Caco-2 (cell line): ENCODE data around the gene MYL2. TPM values are rescaled to one million over a fixed set of nuclear protein-coding genes. Genes with fewer than 3 reads are reported as not detected.

ENCODE experiments used
- Bru-seq: library from RNA; stranded (reverse); fragments of 400-500 nt; gene quantifications from one replicate; lab custom pipeline; 2021; lab: Mats Ljungman, UMichigan
- BruChase-seq, 2 experiments: library from RNA; stranded (reverse); fragments of 400-500 nt; gene quantifications; one replicate each; lab custom pipeline; 2021; lab: Mats Ljungman, UMichigan
- BruUV-seq: library from RNA; stranded (reverse); fragments of 400-500 nt; replicated peaks from 2 replicates; lab custom pipeline; 2021; lab: Mats Ljungman, UMichigan
- CTCF ChIA-PET: fragments of 300-600 bp; sonication (Branson Sonifier 250); formaldehyde crosslinking; loops from one replicate; lab custom pipeline; 2022; ENCODE audit warnings: antibody characterized with exemption; lab: Charles Lee
- POLR2A ChIA-PET: fragments of 300-600 bp; sonication (Branson Sonifier 250); formaldehyde crosslinking; loops from one replicate; lab custom pipeline; 2022; ENCODE audit warnings: antibody characterized with exemption; lab: Charles Lee
- DNase-seq, 2 experiments: peaks; one replicate each; pipeline versions ENCODE4 v3.0.0 to v3.0.0-alpha.2; 2020 to 2022
- H3K27me3 ChIP-seq: replicated peaks from 2 replicates; pipeline ENCODE4 v1.6.0; 2011; ENCODE audit warnings: low read length; ENCODE audit not compliant: control insufficient read depth, insufficient read depth
- H3K36me3 ChIP-seq: 2 replicates; pipeline ENCODE4 v1.5.1; 2011; ENCODE audit warnings: low read length; ENCODE audit not compliant: control insufficient read depth, insufficient read depth
- H3K4me1 ChIP-seq: fragments of 250-450 bp; sonication (Bioruptor Pico); 2 replicates; pipeline ENCODE4 v1.5.1; 2020; ENCODE audit warnings: mild to moderate bottlenecking
- H3K4me3 ChIP-seq: 2 replicates; pipeline ENCODE4 v1.5.1; 2011; ENCODE audit warnings: low read depth, mild to moderate bottlenecking, control low read depth, low read length
- H3K9me3 ChIP-seq: fragments of 250-450 bp; sonication (Bioruptor Pico); 2 replicates; pipeline ENCODE4 v1.5.1; 2020; ENCODE audit warnings: mild to moderate bottlenecking, moderate library complexity
- H3K27ac Mint-ChIP-seq: one replicate; pipeline ENCODE4 v1.8.0; 2022; ENCODE audit warnings: mixed read lengths; ENCODE audit not compliant: unreplicated experiment
- H3K27me3 Mint-ChIP-seq: one replicate; pipeline ENCODE4 v1.8.0; 2022; ENCODE audit warnings: mixed read lengths; ENCODE audit not compliant: insufficient read depth, unreplicated experiment
- H3K36me3 Mint-ChIP-seq: one replicate; pipeline ENCODE4 v1.8.0; 2022; ENCODE audit warnings: mild to moderate bottlenecking, mixed read lengths; ENCODE audit not compliant: insufficient read depth, unreplicated experiment
- H3K4me1 Mint-ChIP-seq: one replicate; pipeline ENCODE4 v1.8.0; 2022; ENCODE audit warnings: low read depth, mixed read lengths; ENCODE audit not compliant: unreplicated experiment
- H3K4me3 Mint-ChIP-seq: one replicate; pipeline ENCODE4 v1.8.0; 2022; ENCODE audit warnings: mild to moderate bottlenecking, moderate library complexity, mixed read lengths; ENCODE audit not compliant: unreplicated experiment
- H3K9me3 Mint-ChIP-seq: one replicate; pipeline ENCODE4 v1.8.0; 2022; ENCODE audit warnings: mixed read lengths; ENCODE audit not compliant: unreplicated experiment
- CTCF ChIP-seq, 2 experiments: fragments of 200-600 bp in 1 of 2; IDR thresholded peaks; 1 replicate in 1 of 2; 2 replicates in 1 of 2; pipeline versions ENCODE4 v1.5.1 to v1.8.0; 2011 to 2022; ENCODE audit warnings: antibody characterized with exemption in 1 of 2, control low read depth in 1 of 2, inconsistent platforms in 1 of 2, low read depth in 1 of 2, low read length in 1 of 2, mild to moderate bottlenecking in 1 of 2, moderate library complexity in 1 of 2; ENCODE audit not compliant: insufficient read depth in 1 of 2, severe bottlenecking in 1 of 2, unreplicated experiment in 1 of 2
- intact Hi-C: fragments of 100-400 bp; cut with micrococcal nuclease; formaldehyde crosslinking; loops from one replicate; pipeline ENCODE4 v1.10.0; 2022; ENCODE audit not compliant: unreplicated experiment
- long read RNA-seq: library from polyadenylated mRNA; stranded (forward); transcript quantifications from one replicate; pipeline ENCODE4 v2.0.0, GENCODE V29; 2022
- total RNA-seq: library from RNA; stranded (reverse); gene quantifications from 2 replicates; pipeline ENCODE4 v1.2.3, GENCODE V29; 2022

The MYL2 gene
- total RNA-seq (not detected in 2 replicates), Bru-seq, nascent RNA (not detected), BruChase-seq, experiment 1, labeled RNA remaining after a 2-hour chase (not detected), BruChase-seq, experiment 2, labeled RNA remaining after a 6-hour chase (not detected)
- long read RNA-seq: 0 reads

- intact Hi-C loops: no loop called here
- Histone ChIP-seq H3K4me3 (no peak within 1 kb of the TSS), H3K4me1 (peaks cover 4% of the 10 kb centered on the region; the same call in 1 of the 2 replicates), H3K9me3 (no peaks in the 10 kb centered on the region), H3K36me3 (no peaks in the 10 kb centered on the region), H3K27me3 (no peaks in the 10 kb centered on the region)
- Mint-ChIP-seq H3K27ac (no peak within 1 kb of the TSS), H3K9me3 (no peaks in the 10 kb centered on the region), H3K4me3 (no peak within 1 kb of the TSS), H3K27me3 (peaks cover 3% of the 10 kb centered on the region), H3K36me3 (no peaks in the 10 kb centered on the region), H3K4me1 (peaks cover 13% of the 10 kb centered on the region)
- ChIA-PET POLR2A (interaction anchor here (0.6 kb wide), 1 partner anchor 136 kb away, joined by 6 read pairs; no protein-coding TSS in a partner anchor), CTCF (no interaction called here)
- BruUV-seq: no TSS peak
- DNase-seq: no peak
- TF ChIP-seq CTCF (IDR thresholded peaks at IDR 0.05; ENCODE audit: insufficient read depth in 1 of 2, low read depth in 1 of 2, low read length in 1 of 2, severe bottlenecking in 1 of 2, unreplicated experiment in 1 of 2): no peak
These were observed at the start of gene MYL2 for GRCh38 chr12:110920324-110920910. Gene MYL2, minus strand, starts transcription at chr12:110920579. Its CDS starts 50 bp downstream, at chr12:110920529.

GRCh38 chr12:110966081-110966760 lies 45.8 kb upstream of the MYL2 start:
- no peaks in the 10 kb centered on the region for H3K36me3 Mint-ChIP-seq
- H3K27ac Mint-ChIP-seq: no peak overlapping the region
- Histone ChIP-seq H3K36me3 (no peaks in the 10 kb centered on the region), H3K4me1 (no peaks in the 10 kb centered on the region), H3K27me3 (no peaks in the 10 kb centered on the region), H3K4me3 (no peak overlapping the region), H3K9me3 (0 out of 2 replicates have a peak, but pooled peaks cover 4% of the 10 kb centered on the region)
- H3K27me3 Mint-ChIP-seq: peaks cover 8% of the 10 kb centered on the region
- DNase-seq: no peak
- TF ChIP-seq CTCF (IDR thresholded peaks at IDR 0.05; ENCODE audit: insufficient read depth in 1 of 2, low read depth in 1 of 2, low read length in 1 of 2, severe bottlenecking in 1 of 2, unreplicated experiment in 1 of 2): no peak
- ChIA-PET CTCF (no interaction called here), POLR2A (no interaction called here)
- intact Hi-C loops: no loop called here
- no peak overlapping the region for H3K4me3 Mint-ChIP-seq
- no peaks in the 10 kb centered on the region for H3K9me3 Mint-ChIP-seq
- H3K4me1 Mint-ChIP-seq: no peaks in the 10 kb centered on the region
- no TSS peak for BruUV-seq

- ChIA-PET POLR2A (no interaction called here), CTCF (no interaction called here)
These were observed 45.2 kb upstream of the MYL2 start for GRCh38 chr12:110965574-110965973.

More at GRCh38 chr12:110965574-110965973, 45.2 kb upstream of the MYL2 start:
- H3K36me3 Mint-ChIP-seq: no peaks in the 10 kb centered on the region
- intact Hi-C loops: no loop called here
- no TSS peak for BruUV-seq
- H3K4me3 ChIP-seq: no peak overlapping the region
- no peak overlapping the region for H3K4me3 Mint-ChIP-seq
- no peaks in the 10 kb centered on the region for H3K9me3 Mint-ChIP-seq
- DNase-seq: no peak
- H3K27ac Mint-ChIP-seq: no peak overlapping the region
- H3K4me1 Mint-ChIP-seq: no peaks in the 10 kb centered on the region
- no peaks in the 10 kb centered on the region for H3K4me1 ChIP-seq
- H3K27me3 Mint-ChIP-seq: peaks cover 8% of the 10 kb centered on the region
- no peak for TF ChIP-seq CTCF (IDR thresholded peaks at IDR 0.05; ENCODE audit: insufficient read depth in 1 of 2, low read depth in 1 of 2, low read length in 1 of 2, severe bottlenecking in 1 of 2, unreplicated experiment in 1 of 2)
- no peaks in the 10 kb centered on the region for H3K27me3 ChIP-seq
- H3K36me3 ChIP-seq: no peaks in the 10 kb centered on the region
- H3K9me3 ChIP-seq: 0 out of 2 replicates have a peak, but pooled peaks cover 1% of the 10 kb centered on the region
